Measurements from ENCODE around the gene CFAP97. TPM values are rescaled to one million over a fixed set of nuclear protein-coding genes. Genes with fewer than 3 reads are reported as not detected.

The CFAP97 gene
- total and polyA plus RNA-seq, 8 donors, result 25.7 to 46.0 (median 40.2) TPM

- TF ChIP-seq, protein P1, sequence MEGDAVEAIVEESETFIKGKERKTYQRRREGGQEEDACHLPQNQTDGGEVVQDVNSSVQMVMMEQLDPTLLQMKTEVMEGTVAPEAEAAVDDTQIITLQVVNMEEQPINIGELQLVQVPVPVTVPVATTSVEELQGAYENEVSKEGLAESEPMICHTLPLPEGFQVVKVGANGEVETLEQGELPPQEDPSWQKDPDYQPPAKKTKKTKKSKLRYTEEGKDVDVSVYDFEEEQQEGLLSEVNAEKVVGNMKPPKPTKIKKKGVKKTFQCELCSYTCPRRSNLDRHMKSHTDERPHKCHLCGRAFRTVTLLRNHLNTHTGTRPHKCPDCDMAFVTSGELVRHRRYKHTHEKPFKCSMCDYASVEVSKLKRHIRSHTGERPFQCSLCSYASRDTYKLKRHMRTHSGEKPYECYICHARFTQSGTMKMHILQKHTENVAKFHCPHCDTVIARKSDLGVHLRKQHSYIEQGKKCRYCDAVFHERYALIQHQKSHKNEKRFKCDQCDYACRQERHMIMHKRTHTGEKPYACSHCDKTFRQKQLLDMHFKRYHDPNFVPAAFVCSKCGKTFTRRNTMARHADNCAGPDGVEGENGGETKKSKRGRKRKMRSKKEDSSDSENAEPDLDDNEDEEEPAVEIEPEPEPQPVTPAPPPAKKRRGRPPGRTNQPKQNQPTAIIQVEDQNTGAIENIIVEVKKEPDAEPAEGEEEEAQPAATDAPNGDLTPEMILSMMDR (IDR thresholded peaks at IDR 0.05), result no peak
- peak; percentile 39 for ATAC-seq
- Histone ChIP-seq H3K27me3 (peaks cover 0 to 45% of the 10 kb centered on the region in 2 donors), H3K9me3 (no peaks in the 10 kb centered on the region), H3K4me1 (peaks cover 5 to 27% of the 10 kb centered on the region in 2 donors), H3K4me3 (peak overlapping the region; percentile 57 to 66), H3K27ac (peak overlapping the region; percentile 57 to 79), H3K36me3 (no peaks in the 10 kb centered on the region)
- intact Hi-C loops (cut with DNase I), result no loop called here
- DNase-seq, result no peak
Measured at GRCh38 chr4:185142564-185142911, 61.3 kb downstream of the CFAP97 start.

DNA sequence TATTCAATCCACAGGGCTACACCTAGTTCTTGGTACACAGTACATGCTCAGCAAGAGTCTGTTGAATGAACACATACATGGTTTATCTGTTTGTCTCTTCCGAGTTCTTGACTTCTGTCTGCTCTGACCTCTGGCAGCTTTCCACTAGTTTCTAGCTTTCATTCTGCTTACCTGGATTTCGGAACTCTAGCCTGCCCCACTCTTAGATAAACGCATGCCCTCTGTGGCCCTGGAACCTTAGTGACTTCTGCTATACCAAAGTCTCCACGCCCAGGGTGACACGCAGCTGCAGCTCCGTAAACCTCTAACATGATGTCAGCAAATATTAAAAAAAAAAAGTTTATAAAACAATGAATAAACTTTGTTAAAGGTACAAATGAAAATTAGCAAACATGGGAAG is 62.0 kb downstream of the CFAP97 start:
- Histone ChIP-seq H3K4me1 (peaks cover 5 to 27% of the 10 kb centered on the region in 2 donors), H3K9me3 (no peaks in the 10 kb centered on the region), H3K27me3 (peaks cover 0 to 45% of the 10 kb centered on the region in 2 donors), H3K4me3 (no peak overlapping the region), H3K27ac (no peak overlapping the region), H3K36me3 (no peaks in the 10 kb centered on the region)
- DNase-seq (no peak), ATAC-seq (no peak)
- TF ChIP-seq, protein P1 (IDR thresholded peaks at IDR 0.05), result no peak
- intact Hi-C loops (cut with DNase I), result no loop called here

- Histone ChIP-seq H3K9me3 (no peaks in the 10 kb centered on the region), H3K4me3 (no peak overlapping the region), H3K4me1 (peaks cover 5 to 24% of the 10 kb centered on the region in 2 donors), H3K27me3 (peaks cover 0 to 42% of the 10 kb centered on the region in 2 donors), H3K36me3 (no peaks in the 10 kb centered on the region), H3K27ac (no peak overlapping the region)
- TF ChIP-seq, protein P1 (IDR thresholded peaks at IDR 0.05), result no peak
- no peak for ATAC-seq
- intact Hi-C loops (cut with DNase I), result loop anchor here in 1 of 2 donors (10.0 kb wide), 1 partner anchor 105 kb away; no protein-coding TSS in a partner anchor
- no peak for DNase-seq
Measured at GRCh38 chr4:185139736-185140135, 64.1 kb downstream of the CFAP97 start.

DNA sequence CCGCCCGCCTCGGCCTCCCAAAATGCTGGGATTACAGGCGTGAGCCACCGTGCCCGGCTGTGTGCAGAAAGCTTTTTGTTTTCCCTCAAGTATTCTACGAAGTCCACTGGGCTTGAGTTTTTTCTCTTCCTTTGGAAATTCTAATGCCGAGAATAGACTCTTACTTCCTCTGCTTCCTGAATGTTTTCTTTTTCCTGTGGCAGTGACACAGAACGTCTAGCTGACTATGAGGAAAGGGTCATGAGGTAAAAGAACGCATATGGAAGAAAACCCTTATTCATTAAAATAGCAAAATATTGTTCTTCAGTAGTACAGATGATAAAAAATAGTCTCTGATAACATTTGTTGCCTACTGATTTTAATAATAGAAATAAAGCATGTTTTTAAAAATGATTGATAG is 65.6 kb downstream of the CFAP97 start:
- Histone ChIP-seq H3K4me1 (peaks cover 0 to 10% of the 10 kb centered on the region in 2 donors), H3K4me3 (no peak overlapping the region), H3K27ac (no peak overlapping the region), H3K27me3 (peaks cover 0 to 26% of the 10 kb centered on the region in 2 donors), H3K9me3 (no peaks in the 10 kb centered on the region), H3K36me3 (no peaks in the 10 kb centered on the region)
- intact Hi-C loops (cut with DNase I), result loop anchor here in 1 of 2 donors (10.0 kb wide), 1 partner anchor 103 kb away; no protein-coding TSS in a partner anchor
- DNase-seq (no peak), ATAC-seq (no peak)
- TF ChIP-seq, protein P1 (IDR thresholded peaks at IDR 0.05), result no peak

DNA sequence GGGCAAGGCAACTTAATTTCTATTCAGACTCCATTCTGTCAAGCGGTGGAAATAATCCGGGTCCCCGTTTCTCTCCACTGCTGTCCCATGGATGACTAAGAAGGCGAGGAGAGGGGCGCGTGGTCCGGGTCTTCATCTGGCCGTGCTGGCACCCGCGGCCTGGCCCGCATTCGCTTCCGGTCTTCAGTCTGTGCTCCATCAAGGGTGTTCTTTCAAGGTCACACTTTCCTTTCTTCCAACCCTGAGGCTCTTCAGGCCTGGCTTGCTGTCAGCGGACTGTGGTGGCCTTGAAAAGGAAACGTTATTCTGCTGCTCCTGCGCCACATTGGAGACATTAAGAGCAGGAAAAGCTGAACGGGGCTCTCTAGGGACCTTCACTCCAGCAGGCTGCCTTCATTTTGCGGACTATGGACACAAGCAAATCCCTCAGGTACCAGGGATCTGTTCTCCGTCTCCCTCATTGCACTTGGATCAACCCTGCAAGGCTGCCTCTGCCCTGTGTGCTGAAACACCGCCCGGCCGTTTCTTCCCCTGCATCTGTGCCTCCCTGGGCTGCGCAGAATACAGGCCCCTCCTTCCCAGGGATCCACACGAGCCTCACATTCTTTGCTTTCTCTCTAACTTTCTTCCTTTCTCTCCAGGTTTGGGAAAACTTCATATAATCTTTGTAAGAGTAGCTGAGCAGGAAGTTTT is 66.4 kb downstream of the CFAP97 start:
- Histone ChIP-seq H3K27me3 (peaks cover 0 to 18% of the 10 kb centered on the region in 2 donors), H3K27ac (no peak overlapping the region), H3K4me1 (peaks cover 0 to 2% of the 10 kb centered on the region in 2 donors), H3K9me3 (no peaks in the 10 kb centered on the region), H3K36me3 (no peaks in the 10 kb centered on the region), H3K4me3 (no peak overlapping the region)
- DNase-seq (no peak), ATAC-seq (no peak)
- intact Hi-C loops (cut with DNase I), result loop anchor here in 1 of 2 donors (10.0 kb wide), 1 partner anchor 103 kb away; no protein-coding TSS in a partner anchor
- TF ChIP-seq, protein P1 (IDR thresholded peaks at IDR 0.05), result no peak
